Bronchial epithelial cell (primary cell): ENCODE results near the gene RTL5. TPM values are rescaled to one million over a fixed set of nuclear protein-coding genes. Genes with fewer than 3 reads are reported as not detected.

Experiments used
- DNase-seq: peaks from one replicate; pipeline ENCODE4 v3.0.0-alpha.2; 2010; ENCODE audit warnings: low read depth
- FAIRE-seq: peaks from 2 replicates; lab custom pipeline; 2011; peaks lifted over from hg19 to GRCh38; lab: Jason Lieb, UNC
- H3K27me3 ChIP-seq: 2 replicates; pipeline ENCODE4 v1.5.1; 2011; ENCODE audit warnings: low read length; ENCODE audit not compliant: control insufficient read depth, insufficient read depth
- H3K36me3 ChIP-seq: 2 replicates; pipeline ENCODE4 v1.5.1; 2011; ENCODE audit warnings: low read length; ENCODE audit not compliant: control insufficient read depth, insufficient read depth
- H3K4me3 ChIP-seq: 2 replicates; pipeline ENCODE4 v1.5.1; 2011; ENCODE audit warnings: mild to moderate bottlenecking, low read depth, low read length, control low read depth
- CTCF ChIP-seq: IDR thresholded peaks from 2 replicates; pipeline ENCODE4 v1.5.1; 2011; ENCODE audit warnings: mild to moderate bottlenecking, moderate library complexity, low read length, control low read depth, inconsistent platforms; ENCODE audit not compliant: insufficient read depth, severe bottlenecking
- total RNA-seq: library from RNA; depleted of rRNA; stranded (reverse); fragments of >200 nt; gene quantifications from 2 replicates; pipeline ENCODE4 v1.2.1, GENCODE V29; 2014

The RTL5 gene
- total RNA-seq, 1 donor from 2014 or later: not detected

- no peak for TF ChIP-seq CTCF
- H3K27me3 ChIP-seq: peaks cover 20% of the 10 kb centered on the region
- FAIRE-seq (no peak), DNase-seq (no peak)
- no peaks in the 10 kb centered on the region for H3K36me3 ChIP-seq
- no peak overlapping the region for H3K4me3 ChIP-seq
Observed at GRCh38 chrX:72128183-72128834, 3.4 kb downstream of the RTL5 start.

GRCh38 chrX:72127332-72127731 is 4.4 kb downstream of the RTL5 start:
- FAIRE-seq (no peak), DNase-seq (no peak)
- TF ChIP-seq CTCF: no peak
- Histone ChIP-seq H3K36me3 (no peaks in the 10 kb centered on the region), H3K27me3 (peaks cover 18% of the 10 kb centered on the region), H3K4me3 (no peak overlapping the region)

- Histone ChIP-seq H3K27me3 (peaks cover 13% of the 10 kb centered on the region), H3K36me3 (no peaks in the 10 kb centered on the region), H3K4me3 (no peak overlapping the region)
- TF ChIP-seq CTCF: peak; percentile 85
- FAIRE-seq: no peak
- DNase-seq: peak; percentile 79
Observed at GRCh38 chrX:72126539-72127140, 5.1 kb downstream of the RTL5 start.

- FAIRE-seq (no peak), DNase-seq (no peak)
- no peaks in the 10 kb centered on the region for H3K36me3 ChIP-seq
- H3K4me3 ChIP-seq: no peak overlapping the region
- TF ChIP-seq CTCF: no peak
- H3K27me3 ChIP-seq: peaks cover 11% of the 10 kb centered on the region
Observed at GRCh38 chrX:72126048-72126415, 5.7 kb downstream of the RTL5 start.

GRCh38 chrX:72125331-72126047 is 6.2 kb downstream of the RTL5 start:
- no peak for FAIRE-seq
- no peaks in the 10 kb centered on the region for H3K36me3 ChIP-seq
- H3K27me3 ChIP-seq: peaks cover 10% of the 10 kb centered on the region
- no peak for TF ChIP-seq CTCF
- no peak for DNase-seq
- no peak overlapping the region for H3K4me3 ChIP-seq
